Common myeloid progenitor, CD34-positive (primary cell): Measurements from ENCODE around the gene NMBR.
A peak's percentile ranks its signal among the peaks of the same experiment; 100 is the strongest.
"Not testable (repeated sequence)": the region's sequence is repeated elsewhere in the genome, so short reads cannot be mapped to it uniquely, and the experiment has no call there.

ENCODE experiments used
- CTCF ChIA-PET: fragments of 350-600 bp; sonication (Branson Sonifier 250); formaldehyde crosslinking; loops from one replicate; lab custom pipeline; 2021; ENCODE audit warnings: antibody characterized with exemption; lab: Charles Lee
- POLR2A ChIA-PET: fragments of 350-600 bp; sonication (Branson Sonifier 250); formaldehyde crosslinking; loops from one replicate; lab custom pipeline; 2021; ENCODE audit warnings: antibody characterized with exemption; lab: Charles Lee
- DNase-seq, 3 donors: peaks; one replicate each; pipeline versions ENCODE4 v3.0.0 to v3.0.0-alpha.2; 2013
- H3K27ac ChIP-seq, 2 experiments: 1 replicate in 1 of 2; 2 replicates in 1 of 2; pipeline ENCODE4 v1.7.0; 2013; ENCODE audit warnings: inconsistent platforms in 2 of 2, low read length in 2 of 2, mild to moderate bottlenecking in 2 of 2, low read depth in 1 of 2, moderate library complexity in 1 of 2; ENCODE audit not compliant: severe bottlenecking in 2 of 2, insufficient read depth in 1 of 2, poor library complexity in 1 of 2
- H3K27me3 ChIP-seq, 5 experiments: replicated peaks in 2 of 5; 1 replicate in 3 of 5; 2 replicates in 2 of 5; pipeline versions ENCODE4 v1.6.1 to v1.7.0; 2013; ENCODE audit warnings: low read length in 4 of 5, mild to moderate bottlenecking in 2 of 5, moderate library complexity in 2 of 5, inconsistent platforms in 1 of 5; ENCODE audit not compliant: insufficient read depth in 5 of 5, control insufficient read depth in 4 of 5
- H3K36me3 ChIP-seq, 4 experiments: 1 replicate in 2 of 4; 2 replicates in 2 of 4; pipeline versions ENCODE4 v1.6.1 to v1.7.0; 2013; ENCODE audit warnings: low read length in 3 of 4, control low read depth in 1 of 4, mild to moderate bottlenecking in 1 of 4; ENCODE audit not compliant: control insufficient read depth in 4 of 4, insufficient read depth in 4 of 4
- H3K4me1 ChIP-seq, 4 experiments: 1 replicate in 3 of 4; 2 replicates in 1 of 4; pipeline versions ENCODE4 v1.6.1 to v1.7.1; 2013; ENCODE audit warnings: low read length in 3 of 4, mild to moderate bottlenecking in 3 of 4, control low read depth in 1 of 4, inconsistent platforms in 1 of 4, moderate library complexity in 1 of 4; ENCODE audit not compliant: control insufficient read depth in 4 of 4, insufficient read depth in 4 of 4; ENCODE audit errors: control extremely low read depth in 1 of 4
- H3K4me3 ChIP-seq, 7 experiments: 1 replicate in 4 of 7; 2 replicates in 3 of 7; pipeline versions ENCODE4 v1.5.1 to v1.7.0; 2013; ENCODE audit warnings: mild to moderate bottlenecking in 7 of 7, low read length in 6 of 7, moderate library complexity in 6 of 7, inconsistent platforms in 2 of 7, low read depth in 2 of 7, control low read depth in 1 of 7; ENCODE audit not compliant: insufficient read depth in 4 of 7, control insufficient read depth in 1 of 7; ENCODE audit errors: extremely low read depth in 1 of 7
- H3K9me3 ChIP-seq, 5 experiments: 1 replicate in 4 of 5; 2 replicates in 1 of 5; pipeline versions ENCODE4 v1.6.1 to v1.7.1; 2013; ENCODE audit warnings: low read length in 4 of 5, mild to moderate bottlenecking in 2 of 5, inconsistent platforms in 1 of 5, low read depth in 1 of 5, moderate library complexity in 1 of 5; ENCODE audit not compliant: control insufficient read depth in 4 of 5, insufficient read depth in 2 of 5; ENCODE audit errors: control extremely low read depth in 1 of 5
- WGBS: methylation state at CpG from one replicate; pipeline ENCODE4 v1.1.5; 2013; ENCODE audit not compliant: insufficient coverage; 5-methylcytosine and 5-hydroxymethylcytosine counted together

Gene NMBR

GRCh38 chr6:142156758-142157068 is 9.8 kb upstream of the NMBR start:
- H3K4me1 ChIP-seq: peaks cover 0 to 13% (median 3%) of the 10 kb centered on the region in 4 experiments
- H3K27me3 ChIP-seq, H3K36me3 ChIP-seq, H3K4me3 ChIP-seq, H3K9me3 ChIP-seq, H3K27ac ChIP-seq, DNase-seq: not testable (repeated sequence)
- ChIA-PET CTCF (interaction anchor here (0.7 to 7.2 kb wide), 25 partner anchors 8 to 407 kb away, joined by 3 to 61 read pairs (median 4); partner anchors contain the start of genes NMBR and VTA1), POLR2A (interaction anchor here (0.6 to 0.7 kb wide), 2 partner anchors 214 to 230 kb away, joined by 4 to 5 read pairs; no protein-coding TSS in a partner anchor)
- 96% methylated on average over 4 of the region's 4 CpGs for WGBS

GRCh38 chr6:142155895-142156757 is 9.2 kb upstream of the NMBR start:
- peak overlapping the region; percentile 40 to 56 for H3K27ac ChIP-seq
- POLR2A ChIA-PET: interaction anchor here (0.6 to 0.7 kb wide), 2 partner anchors 215 to 231 kb away, joined by 4 to 5 read pairs; no protein-coding TSS in a partner anchor

GRCh38 chr6:142155091-142155490 is 8.2 kb upstream of the NMBR start:
- ChIA-PET CTCF (interaction anchor here (1.2 to 7.2 kb wide), 10 partner anchors 9 to 411 kb away, joined by 3 to 61 read pairs (median 5); partner anchors contain the start of genes NMBR and VTA1), POLR2A (no interaction called here)
- H3K9me3 ChIP-seq: no peaks in the 10 kb centered on the region
- no peak overlapping the region for H3K27ac ChIP-seq
- no peaks in the 10 kb centered on the region for H3K27me3 ChIP-seq
- H3K4me3 ChIP-seq: no peak overlapping the region
- DNase-seq: no peak
- WGBS: no CpG with 5 or more reads among the region's 3 CpGs
- peaks cover 0 to 13% (median 3%) of the 10 kb centered on the region in 4 experiments for H3K4me1 ChIP-seq
- H3K36me3 ChIP-seq: peaks cover 0 to 7% (median 2%) of the 10 kb centered on the region in 4 experiments

More at GRCh38 chr6:142155895-142156757, 9.2 kb upstream of the NMBR start:
- peaks cover 0 to 7% (median under 1%) of the 10 kb centered on the region in 4 experiments for H3K36me3 ChIP-seq
- H3K9me3 ChIP-seq: no peaks in the 10 kb centered on the region
- H3K27me3 ChIP-seq: no peaks in the 10 kb centered on the region
- CTCF ChIA-PET: interaction anchor here (0.7 to 7.2 kb wide), 30 partner anchors 8 to 410 kb away, joined by 3 to 61 read pairs (median 4); partner anchors contain the start of genes NMBR and VTA1
- H3K4me3 ChIP-seq: peak overlapping the region in 3 of 7 experiments; percentile 25 to 54 (median 42)
- 68% methylated on average over 3 of the region's 5 CpGs for WGBS
- peaks cover 0 to 13% (median 3%) of the 10 kb centered on the region in 4 experiments for H3K4me1 ChIP-seq
- peak; percentile 45 to 70 (median 64) for DNase-seq

GRCh38 chr6:142154336-142154735 is 7.4 kb upstream of the NMBR start:
- 100% methylated on average over 1 of the region's 1 CpG for WGBS
- H3K27ac ChIP-seq: no peak overlapping the region
- peaks cover 0 to 8% (median 1%) of the 10 kb centered on the region in 4 experiments for H3K36me3 ChIP-seq
- CTCF ChIA-PET: interaction anchor here (1.7 to 7.2 kb wide), 4 partner anchors 227 to 320 kb away, joined by 4 to 61 read pairs (median 8); no protein-coding TSS in a partner anchor
- no peaks in the 10 kb centered on the region for H3K27me3 ChIP-seq
- H3K9me3 ChIP-seq: no peaks in the 10 kb centered on the region
- POLR2A ChIA-PET: no interaction called here
- no peak overlapping the region for H3K4me3 ChIP-seq
- peaks cover 0 to 13% (median 3%) of the 10 kb centered on the region in 4 experiments for H3K4me1 ChIP-seq
- DNase-seq: no peak

- Histone ChIP-seq H3K27me3 (no peaks in the 10 kb centered on the region), H3K36me3 (peaks cover 0 to 8% (median 0%) of the 10 kb centered on the region in 4 experiments), H3K4me1 (peaks cover under 1 to 22% (median 10%) of the 10 kb centered on the region in 4 experiments), H3K27ac (no peak overlapping the region), H3K9me3 (no peaks in the 10 kb centered on the region), H3K4me3 (no peak overlapping the region)
- ChIA-PET CTCF (interaction anchor here (3.7 kb wide), 1 partner anchor 321 kb away, joined by 11 read pairs; no protein-coding TSS in a partner anchor), POLR2A (no interaction called here)
- no peak for DNase-seq
- no CpG with 5 or more reads among the region's 2 CpGs for WGBS
Measured at GRCh38 chr6:142153196-142153595, 6.3 kb upstream of the NMBR start.

- no peak for DNase-seq
- Histone ChIP-seq H3K4me1 (peaks cover 4 to 27% (median 13%) of the 10 kb centered on the region in 4 experiments), H3K9me3 (no peaks in the 10 kb centered on the region), H3K4me3 (no peak overlapping the region), H3K27ac (no peak overlapping the region), H3K36me3 (peaks cover 0 to 8% (median 0%) of the 10 kb centered on the region in 4 experiments), H3K27me3 (no peaks in the 10 kb centered on the region)
- POLR2A ChIA-PET: no interaction called here
- CTCF ChIA-PET: no interaction called here
Measured at GRCh38 chr6:142152746-142153145, 5.8 kb upstream of the NMBR start.

GRCh38 chr6:142141531-142141930 is 5.4 kb downstream of the NMBR start:
- H3K27ac ChIP-seq, H3K4me3 ChIP-seq, H3K27me3 ChIP-seq, CTCF ChIA-PET, POLR2A ChIA-PET, H3K4me1 ChIP-seq, H3K9me3 ChIP-seq, H3K36me3 ChIP-seq, DNase-seq: not testable (repeated sequence)
- 100% methylated on average over 1 of the region's 13 CpGs for WGBS
